ENCODE results near the gene CAMTA1. TPM values are rescaled to one million over a fixed set of nuclear protein-coding genes. Genes with fewer than 3 reads are reported as not detected.

The CAMTA1 gene
- total RNA-seq, 1 experiment from 2014 or later: 60.0 TPM

GRCh38 chr1:7427605-7428300, 642.5 kb downstream of the CAMTA1 start:
- ChIA-PET CTCF (no interaction called here), POLR2A (no interaction called here)
- Histone ChIP-seq H3K27me3 (replicated peaks; ENCODE audit: control insufficient read depth, insufficient read depth, low read length) (no peaks in the 10 kb centered on the region), H3K4me3 (ENCODE audit: low read depth, low read length) (no peak overlapping the region), H3K36me3 (ENCODE audit: control insufficient read depth, insufficient read depth, low read length) (no peaks in the 10 kb centered on the region), H3K9me3 (no peaks in the 10 kb centered on the region), H3K4me1 (no peaks in the 10 kb centered on the region)
- no peak for DNase-seq
- BruUV-seq (replicated peaks): no TSS peak
- intact Hi-C loops (cut with micrococcal nuclease; ENCODE audit: unreplicated experiment): no loop called here
- Mint-ChIP-seq H3K36me3 (ENCODE audit: insufficient read depth, unreplicated experiment) (no peaks in the 10 kb centered on the region), H3K27me3 (ENCODE audit: insufficient read depth, unreplicated experiment) (no peaks in the 10 kb centered on the region), H3K27ac (ENCODE audit: unreplicated experiment) (no peak overlapping the region), H3K4me1 (ENCODE audit: low read depth, unreplicated experiment) (no peaks in the 10 kb centered on the region), H3K4me3 (ENCODE audit: unreplicated experiment) (no peak overlapping the region), H3K9me3 (ENCODE audit: unreplicated experiment) (no peaks in the 10 kb centered on the region)
- TF ChIP-seq CTCF (IDR thresholded peaks at IDR 0.05; ENCODE audit: insufficient read depth in 1 of 2, low read depth in 1 of 2, low read length in 1 of 2, severe bottlenecking in 1 of 2, unreplicated experiment in 1 of 2): no peak

DNA sequence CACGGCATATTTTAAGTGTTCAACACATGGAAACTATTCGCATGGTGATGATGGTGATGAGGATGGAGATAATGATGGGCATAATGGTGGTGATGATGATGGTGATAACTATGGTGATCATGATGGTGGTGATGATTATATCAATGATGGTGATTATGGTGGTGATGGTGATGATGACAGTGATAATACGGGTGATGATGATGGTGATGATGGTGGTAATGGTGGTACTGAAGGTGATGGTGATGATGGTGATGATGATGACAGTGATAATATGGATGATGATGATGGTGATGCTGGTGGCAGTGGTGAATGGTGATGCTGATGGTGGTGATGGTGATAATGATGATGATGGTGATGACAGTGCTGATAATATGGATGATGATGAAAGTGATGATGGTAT, 644.0 kb downstream of the CAMTA1 start:
- Histone ChIP-seq H3K36me3 (ENCODE audit: control insufficient read depth, insufficient read depth, low read length) (no peaks in the 10 kb centered on the region), H3K4me1 (no peaks in the 10 kb centered on the region), H3K4me3 (ENCODE audit: low read depth, low read length) (no peak overlapping the region), H3K27me3 (replicated peaks; ENCODE audit: control insufficient read depth, insufficient read depth, low read length) (no peaks in the 10 kb centered on the region), H3K9me3 (no peaks in the 10 kb centered on the region)
- H3K9me3 Mint-ChIP-seq (ENCODE audit: unreplicated experiment): no peaks in the 10 kb centered on the region
- TF ChIP-seq CTCF (IDR thresholded peaks at IDR 0.05; ENCODE audit: insufficient read depth in 1 of 2, low read depth in 1 of 2, low read length in 1 of 2, severe bottlenecking in 1 of 2, unreplicated experiment in 1 of 2): no peak
- no TSS peak for BruUV-seq (replicated peaks)
- no peaks in the 10 kb centered on the region for H3K4me1 Mint-ChIP-seq (ENCODE audit: low read depth, unreplicated experiment)
- no peaks in the 10 kb centered on the region for H3K27me3 Mint-ChIP-seq (ENCODE audit: insufficient read depth, unreplicated experiment)
- no peaks in the 10 kb centered on the region for H3K36me3 Mint-ChIP-seq (ENCODE audit: insufficient read depth, unreplicated experiment)
- H3K27ac Mint-ChIP-seq (ENCODE audit: unreplicated experiment): no peak overlapping the region
- no peak for DNase-seq
- ChIA-PET POLR2A (no interaction called here), CTCF (no interaction called here)
- no peak overlapping the region for H3K4me3 Mint-ChIP-seq (ENCODE audit: unreplicated experiment)
- intact Hi-C loops (cut with micrococcal nuclease; ENCODE audit: unreplicated experiment): no loop called here

DNA sequence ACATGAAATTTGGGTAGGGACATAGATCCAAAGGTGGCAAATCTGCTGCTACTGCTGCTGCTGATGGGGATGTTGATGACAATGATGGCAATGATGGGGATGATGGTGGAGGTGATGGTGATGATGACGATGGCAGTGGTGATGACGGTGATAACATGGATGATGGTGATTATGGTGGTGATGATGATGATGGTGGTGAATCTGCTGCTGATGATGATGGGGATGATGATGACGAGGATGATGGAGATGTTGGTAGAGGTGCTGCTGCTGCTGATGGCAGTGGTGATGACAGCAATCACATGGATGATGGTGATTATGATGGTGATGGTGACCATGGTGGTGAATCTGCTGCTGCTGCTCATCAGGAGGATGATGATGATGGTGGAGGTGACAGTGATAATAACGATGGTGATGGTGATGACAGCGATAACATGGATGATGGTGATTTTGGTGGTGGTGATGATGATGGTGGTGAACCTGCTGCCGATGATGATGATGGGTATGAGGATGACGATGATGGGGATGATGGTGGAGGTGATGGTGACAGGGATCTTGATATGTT, 644.9 kb downstream of the CAMTA1 start:
- Mint-ChIP-seq H3K4me3 (ENCODE audit: unreplicated experiment) (no peak overlapping the region), H3K27me3 (ENCODE audit: insufficient read depth, unreplicated experiment) (no peaks in the 10 kb centered on the region), H3K9me3 (ENCODE audit: unreplicated experiment) (no peaks in the 10 kb centered on the region), H3K4me1 (ENCODE audit: low read depth, unreplicated experiment) (no peaks in the 10 kb centered on the region), H3K27ac (ENCODE audit: unreplicated experiment) (no peak overlapping the region), H3K36me3 (ENCODE audit: insufficient read depth, unreplicated experiment) (no peaks in the 10 kb centered on the region)
- Histone ChIP-seq H3K4me1 (no peaks in the 10 kb centered on the region), H3K4me3 (ENCODE audit: low read depth, low read length) (no peak overlapping the region), H3K27me3 (replicated peaks; ENCODE audit: control insufficient read depth, insufficient read depth, low read length) (no peaks in the 10 kb centered on the region), H3K36me3 (ENCODE audit: control insufficient read depth, insufficient read depth, low read length) (no peaks in the 10 kb centered on the region), H3K9me3 (no peaks in the 10 kb centered on the region)
- intact Hi-C loops (cut with micrococcal nuclease; ENCODE audit: unreplicated experiment): no loop called here
- DNase-seq: no peak
- TF ChIP-seq CTCF (IDR thresholded peaks at IDR 0.05; ENCODE audit: insufficient read depth in 1 of 2, low read depth in 1 of 2, low read length in 1 of 2, severe bottlenecking in 1 of 2, unreplicated experiment in 1 of 2): no peak
- POLR2A ChIA-PET: no interaction called here
- BruUV-seq (replicated peaks): no TSS peak
- CTCF ChIA-PET: no interaction called here
